Activated T-cell treated with anti-CD3 and anti-CD28 coated beads for 24 hours (primary cell): ENCODE data around the gene CCN5.
"Not testable (repeated sequence)": the region's sequence is repeated elsewhere in the genome, so short reads cannot be mapped to it uniquely, and the experiment has no call there.

Source experiments
- DNase-seq: peaks from one replicate; pipeline ENCODE4 v3.0.0-alpha.2; 2020; ENCODE audit warnings: low read depth

The CCN5 gene, protein sequence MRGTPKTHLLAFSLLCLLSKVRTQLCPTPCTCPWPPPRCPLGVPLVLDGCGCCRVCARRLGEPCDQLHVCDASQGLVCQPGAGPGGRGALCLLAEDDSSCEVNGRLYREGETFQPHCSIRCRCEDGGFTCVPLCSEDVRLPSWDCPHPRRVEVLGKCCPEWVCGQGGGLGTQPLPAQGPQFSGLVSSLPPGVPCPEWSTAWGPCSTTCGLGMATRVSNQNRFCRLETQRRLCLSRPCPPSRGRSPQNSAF

DNA sequence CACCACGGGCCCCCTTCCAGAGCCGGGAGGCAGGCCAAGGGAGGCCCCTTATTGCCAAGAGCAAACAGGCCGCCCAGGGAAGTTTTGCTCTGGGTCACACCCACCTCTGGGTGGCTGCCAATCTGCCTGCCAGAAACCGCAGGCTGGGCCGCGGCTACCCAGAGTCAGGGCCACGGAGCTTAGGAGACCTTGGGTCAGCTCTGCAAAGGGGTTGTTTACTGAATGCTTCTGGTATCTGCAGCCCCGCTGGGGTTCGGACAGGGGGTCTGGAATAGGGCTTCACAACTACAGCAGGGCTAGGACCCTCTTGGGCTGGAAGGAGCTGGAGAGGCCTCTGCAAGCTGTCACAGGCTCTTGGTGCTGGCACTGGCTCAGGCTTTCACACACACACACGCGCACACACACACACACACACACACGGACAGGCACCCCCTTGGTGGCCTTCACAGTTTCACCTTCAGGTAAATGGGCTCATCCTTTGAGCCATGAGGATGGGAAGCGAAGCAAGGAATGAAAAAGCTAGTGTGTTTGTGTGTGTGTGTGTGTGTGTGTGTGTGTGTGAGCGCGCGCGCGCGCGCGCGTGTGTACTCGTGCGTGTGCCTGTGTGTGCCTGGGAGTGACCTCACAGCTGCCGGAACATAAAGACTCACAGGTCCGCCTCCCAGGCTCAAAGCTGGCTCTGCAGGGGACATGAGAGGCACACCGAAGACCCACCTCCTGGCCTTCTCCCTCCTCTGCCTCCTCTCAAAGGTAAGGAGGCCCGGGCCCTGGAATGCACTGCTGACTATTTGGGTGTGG, at the start of gene CCN5:
TSS of gene CCN5 (plus strand) at position 669 of the 798 bp plus-strand sequence. CDS start at position 691, 22 bp downstream.
- no peak for DNase-seq

DNA sequence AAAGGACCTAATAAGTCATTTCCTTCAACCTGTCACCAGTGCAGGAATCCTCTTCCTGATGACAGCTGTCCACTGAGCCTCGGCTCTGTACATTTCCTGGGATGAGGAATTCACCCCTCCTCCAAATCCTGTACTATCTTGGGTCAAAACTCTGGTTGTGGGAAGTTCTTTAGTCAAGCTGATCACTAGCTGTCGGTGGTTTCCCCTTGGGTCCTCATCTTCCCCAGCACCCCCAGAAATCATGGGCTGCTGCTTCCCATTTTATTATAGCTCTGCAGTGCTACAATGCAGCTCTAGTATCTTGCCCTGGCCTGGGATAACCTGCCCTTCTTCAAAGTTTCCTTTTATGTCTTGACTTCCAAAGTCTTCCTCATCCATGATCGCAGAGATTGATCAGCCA, 49.1 kb upstream of the CCN5 start:
- no peak for DNase-seq

DNA sequence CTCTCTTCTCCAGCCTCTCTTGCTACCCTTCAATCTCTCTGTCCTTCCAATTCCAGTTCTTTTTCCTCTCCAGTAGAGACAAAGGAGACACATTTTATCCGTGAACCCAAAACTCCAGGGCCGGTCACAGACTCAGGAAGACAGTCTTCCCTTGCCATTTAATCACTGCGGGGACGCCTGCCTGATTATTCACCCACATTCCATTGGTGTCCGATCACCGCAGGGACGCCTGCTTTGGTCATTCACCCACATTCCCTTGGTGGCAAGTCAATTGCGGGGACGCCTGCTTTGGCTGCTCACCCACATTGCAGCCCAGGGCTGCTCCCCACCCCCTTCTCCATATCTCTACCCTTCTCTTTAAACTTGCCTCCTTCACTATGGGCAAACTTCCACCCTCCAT, 44.3 kb upstream of the CCN5 start:
- DNase-seq, result not testable (repeated sequence)

DNA sequence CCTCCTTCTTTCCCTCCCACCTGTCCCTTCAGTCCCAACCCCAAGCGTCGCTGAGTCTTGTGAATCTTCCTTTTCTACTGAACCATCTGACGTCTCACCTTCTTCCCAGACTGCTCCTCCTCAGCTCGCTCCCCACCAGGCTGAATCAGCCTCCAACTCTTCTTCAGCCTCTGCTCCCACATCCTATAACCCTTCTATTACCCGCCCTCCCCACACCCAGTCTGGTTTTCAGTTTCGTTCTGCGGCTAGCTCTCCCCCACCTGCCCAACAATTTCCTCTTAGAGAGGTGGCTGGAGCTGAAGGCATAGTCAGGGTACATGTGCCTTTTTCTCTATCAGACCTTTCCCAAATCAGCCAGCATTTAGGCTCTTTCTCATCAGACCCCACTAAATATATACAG, 43.6 kb upstream of the CCN5 start:
- DNase-seq, result peak; percentile 52

DNA sequence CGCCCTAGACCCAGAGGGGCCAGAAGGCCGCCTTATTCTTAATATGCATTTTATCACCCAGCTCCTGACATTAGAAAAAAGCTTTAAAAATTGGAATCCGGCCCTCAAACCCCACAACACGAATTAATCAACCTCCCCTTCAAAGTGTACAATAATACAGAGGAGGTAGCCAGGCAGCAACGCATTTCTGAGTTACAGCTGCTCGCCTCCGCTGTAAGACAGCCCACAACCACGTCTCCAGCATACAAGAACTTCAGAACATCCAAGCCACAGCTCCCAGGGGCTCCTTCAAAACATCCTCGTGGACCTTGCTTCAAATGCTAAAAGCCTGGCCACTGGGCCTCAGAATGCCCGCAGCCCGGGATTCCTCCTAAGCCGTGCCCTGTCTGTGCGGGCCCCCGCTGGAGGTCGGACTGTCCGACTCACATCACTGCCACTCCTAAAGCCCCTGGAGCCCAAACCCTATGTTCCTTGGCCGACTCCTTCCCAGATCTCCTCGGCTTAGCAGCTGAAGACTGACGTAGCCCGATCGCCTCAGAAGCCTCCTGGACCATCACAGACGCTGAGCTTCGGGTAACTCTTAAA, 42.8 kb upstream of the CCN5 start:
- DNase-seq, result not testable (repeated sequence)

DNA sequence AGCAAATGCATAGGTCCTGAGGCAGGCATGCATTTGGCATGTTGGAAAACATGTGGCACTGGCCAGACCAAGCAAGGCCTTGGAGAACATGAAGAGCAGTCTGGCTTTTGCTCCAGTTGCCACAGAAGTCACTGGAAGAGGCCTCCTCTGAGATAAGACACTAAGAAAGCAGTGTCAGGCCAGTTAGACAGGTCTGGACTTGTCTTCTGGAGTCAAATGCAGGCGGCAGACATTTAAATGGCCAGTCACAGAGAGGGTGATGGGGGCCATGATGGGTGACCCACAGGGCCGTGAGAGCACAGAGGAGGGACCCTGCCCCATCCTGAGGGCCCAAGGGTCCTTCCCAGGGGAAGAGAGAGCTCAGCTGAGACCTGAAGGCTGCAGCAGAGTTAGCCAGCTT, 36.9 kb upstream of the CCN5 start:
- DNase-seq, result no peak

DNA sequence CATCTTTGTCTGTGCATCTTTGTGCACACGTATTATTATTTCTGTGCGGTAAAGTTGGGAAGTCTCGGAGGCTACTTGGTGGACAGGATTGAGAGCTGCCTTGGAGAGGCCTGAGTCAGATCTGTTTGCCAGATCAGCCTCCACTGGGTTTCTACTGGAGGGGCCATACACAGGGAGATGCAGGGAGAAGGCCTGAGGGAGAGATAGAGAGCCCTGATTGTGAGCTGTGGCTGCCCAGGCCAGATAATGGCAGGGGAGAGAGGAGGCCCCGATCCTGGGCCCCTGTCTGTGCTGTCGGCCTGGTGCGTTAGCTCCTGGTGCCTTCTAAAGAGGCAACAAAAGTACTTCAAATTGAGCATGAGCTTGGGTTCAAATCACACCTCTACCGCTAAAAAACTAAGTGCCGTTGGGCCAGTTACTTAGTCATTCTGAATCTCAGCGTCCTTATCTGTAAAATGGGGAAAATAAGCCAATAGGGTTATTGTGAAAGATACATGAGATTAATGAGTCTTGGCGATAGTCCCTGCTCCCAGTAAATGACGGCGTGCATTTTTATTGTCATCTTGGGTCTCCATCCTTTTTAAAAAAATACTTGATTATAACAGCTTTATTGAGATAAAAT, 36.1 kb upstream of the CCN5 start:
- no peak for DNase-seq

DNA sequence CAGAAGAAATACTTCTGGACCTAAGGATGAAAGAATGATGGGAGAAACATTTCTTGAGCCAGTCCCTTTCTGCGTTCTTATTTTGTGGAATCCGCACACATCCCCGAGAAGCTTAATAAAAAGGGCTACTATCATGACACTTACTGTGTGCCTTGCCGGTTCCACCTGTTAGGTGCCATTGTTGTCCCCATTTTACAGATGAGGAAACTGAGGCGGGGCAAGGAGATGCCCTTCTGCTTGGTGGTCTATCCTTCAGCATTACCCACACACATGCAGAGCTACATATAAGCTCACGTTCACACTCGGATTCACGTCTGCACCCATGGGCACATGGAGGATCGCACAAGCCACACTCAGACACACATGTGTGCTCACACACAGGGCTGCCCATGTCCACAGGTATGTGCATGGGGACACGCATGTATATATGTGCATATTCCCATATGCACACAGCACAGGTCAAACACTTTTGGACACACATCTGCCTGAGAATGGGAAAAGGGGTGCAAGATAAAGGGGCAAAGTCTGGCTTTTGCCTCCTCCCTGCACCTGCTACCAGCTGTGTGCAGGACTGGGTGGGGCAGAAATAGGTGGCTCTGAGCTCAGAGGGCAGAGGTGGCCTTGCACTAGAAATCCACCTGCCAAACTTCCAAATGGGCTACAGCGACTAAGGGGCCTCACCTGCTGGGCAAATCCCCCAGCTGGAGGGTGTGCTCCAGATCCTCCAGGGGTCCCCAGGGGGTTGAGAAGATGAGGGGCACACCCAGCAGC, 33.2 kb upstream of the CCN5 start:
- no peak for DNase-seq

DNA sequence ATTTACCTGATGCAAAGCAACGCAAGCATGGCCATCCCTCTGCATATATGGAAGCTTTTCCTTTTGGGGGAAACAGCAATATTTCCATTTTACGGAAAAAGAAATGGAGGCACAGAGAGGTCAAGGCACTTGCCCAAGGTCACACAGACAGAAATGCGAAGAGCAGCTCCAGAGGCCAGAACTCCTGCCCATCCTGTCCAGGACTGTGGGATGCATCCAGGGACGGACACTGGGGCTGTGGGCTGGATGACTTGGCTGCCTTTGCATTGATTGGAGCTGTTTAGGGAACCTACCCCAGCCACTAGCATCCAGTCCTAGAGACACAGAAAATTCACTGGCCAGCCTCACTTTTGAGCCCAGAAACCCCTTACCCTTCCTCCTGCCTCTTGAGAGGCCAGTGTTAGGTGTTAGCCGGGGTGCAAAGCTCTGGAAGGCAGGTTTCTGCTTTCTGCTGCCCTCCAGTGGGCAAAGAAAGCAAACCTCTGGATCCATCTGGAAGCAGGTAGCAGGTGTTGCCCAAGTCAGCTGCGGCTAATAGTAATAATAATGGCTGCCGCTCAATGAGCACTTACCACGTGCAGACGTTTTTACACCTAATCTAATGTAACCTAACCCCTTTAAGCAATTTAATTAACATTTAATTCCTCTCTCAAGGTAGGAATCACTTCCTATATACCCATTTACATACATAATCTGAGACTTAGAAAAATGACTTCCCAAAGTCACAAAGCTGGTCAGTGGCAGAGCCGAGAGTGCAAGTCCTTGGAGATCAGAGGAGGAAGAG, 31.7 kb upstream of the CCN5 start:
- peak; percentile 49 for DNase-seq

DNA sequence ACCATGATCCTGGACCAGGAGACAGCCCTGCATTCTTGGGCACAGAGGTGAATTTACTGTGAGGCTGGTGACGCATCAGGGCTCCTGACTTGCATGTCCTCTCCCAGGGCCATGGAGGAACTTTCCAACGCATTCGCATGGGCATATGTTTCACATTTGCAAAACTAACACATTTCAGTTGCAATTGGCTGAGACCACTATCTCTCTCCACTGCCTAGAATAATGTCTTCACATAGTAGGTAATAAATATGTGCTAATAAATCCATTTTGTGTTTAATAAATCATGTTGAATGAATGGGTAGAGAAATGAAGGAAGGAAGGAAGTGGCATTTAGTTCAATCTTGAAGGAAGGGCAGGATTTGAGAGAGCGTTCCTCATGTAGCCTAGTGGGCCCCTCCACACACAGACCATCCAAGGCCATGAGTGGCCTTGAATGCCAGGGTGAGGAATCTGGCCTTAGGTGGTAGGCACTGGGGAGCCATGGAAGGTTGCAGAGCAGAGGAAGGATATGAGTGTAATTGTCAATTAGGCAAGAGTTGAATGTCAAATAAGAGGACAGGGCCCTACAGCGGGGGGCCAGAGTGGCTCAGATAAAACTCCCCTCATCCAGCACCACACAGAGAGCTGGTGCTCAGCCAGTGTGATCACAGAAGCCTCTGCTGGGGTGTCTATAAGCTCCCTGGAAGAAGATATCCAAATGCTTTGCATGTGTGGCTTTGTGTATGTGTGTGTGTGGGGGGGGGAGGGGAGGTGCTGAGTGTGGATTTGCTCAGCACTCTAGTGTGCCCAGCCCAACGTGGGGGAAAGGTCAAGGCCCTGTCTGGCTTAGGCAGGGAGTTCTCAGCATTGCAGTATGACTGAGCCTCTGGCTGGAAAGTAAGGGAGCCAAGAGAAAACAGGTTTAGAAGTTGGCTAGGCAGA, 30.9 kb upstream of the CCN5 start:
- DNase-seq, result no peak

DNA sequence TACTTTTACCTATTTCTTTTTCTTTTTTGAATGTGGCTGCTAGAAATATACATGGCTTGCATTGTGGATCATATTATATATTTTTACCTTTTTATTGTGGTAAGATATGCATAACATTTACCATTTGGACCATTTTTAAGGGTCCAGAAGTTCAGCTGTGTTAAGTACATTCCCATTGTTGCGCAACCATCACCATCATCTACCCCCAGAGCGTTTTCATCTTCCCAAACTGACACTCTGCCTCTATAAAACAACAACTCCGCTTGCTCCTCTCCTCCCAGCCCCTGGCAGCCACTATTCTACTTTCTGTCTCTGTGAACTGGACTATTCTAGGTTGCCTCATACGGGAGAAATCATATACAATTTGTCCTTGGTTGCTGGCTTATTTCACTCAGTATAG, 28.2 kb upstream of the CCN5 start:
- DNase-seq, result no peak

DNA sequence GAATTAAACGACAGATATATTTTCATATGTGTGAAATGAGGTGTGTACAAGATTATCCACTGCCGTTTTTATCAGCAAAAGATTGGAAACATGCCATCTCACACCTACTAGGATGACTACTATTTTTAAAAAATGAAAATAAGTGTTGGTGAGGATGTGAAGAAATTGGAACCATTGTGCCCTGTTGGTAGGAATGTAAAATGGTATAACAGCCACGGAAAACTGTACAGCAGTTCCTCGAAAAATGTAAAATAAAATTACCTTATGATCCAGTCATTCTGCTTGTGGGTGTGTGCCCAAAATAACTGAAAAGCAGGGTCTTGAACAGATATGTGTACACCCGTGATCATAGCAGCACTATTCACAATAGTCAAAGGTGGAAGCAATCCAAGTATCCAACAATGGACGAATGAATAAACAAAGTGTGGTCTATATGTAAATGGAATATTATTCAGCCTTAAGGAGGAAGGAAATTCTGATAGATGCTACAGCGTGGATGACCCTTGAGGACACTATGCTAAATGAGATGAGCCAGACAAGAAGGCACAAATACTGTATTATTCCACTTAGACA, 27.0 kb upstream of the CCN5 start:
- DNase-seq, result no peak

DNA sequence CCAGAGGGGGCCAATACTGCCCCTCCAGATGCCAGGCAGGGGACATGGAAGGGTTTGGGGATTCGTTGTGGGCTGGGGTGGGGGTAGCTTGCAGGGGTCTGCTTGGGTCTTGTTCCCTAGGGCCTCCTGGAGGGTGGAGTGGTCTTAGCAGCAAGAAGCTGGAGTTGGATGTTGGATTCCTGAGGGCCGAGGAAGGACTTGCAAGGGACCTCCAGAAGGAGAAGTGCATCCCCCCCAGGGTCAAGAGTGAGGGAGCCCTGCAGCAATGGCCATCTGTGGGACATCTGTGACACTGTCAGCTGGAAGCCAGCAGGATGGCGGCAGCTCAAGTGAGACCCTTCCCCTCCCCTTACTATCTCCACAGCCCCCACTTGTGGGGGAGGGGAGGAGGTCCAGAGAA, 25.4 kb upstream of the CCN5 start:
- DNase-seq, result no peak

DNA sequence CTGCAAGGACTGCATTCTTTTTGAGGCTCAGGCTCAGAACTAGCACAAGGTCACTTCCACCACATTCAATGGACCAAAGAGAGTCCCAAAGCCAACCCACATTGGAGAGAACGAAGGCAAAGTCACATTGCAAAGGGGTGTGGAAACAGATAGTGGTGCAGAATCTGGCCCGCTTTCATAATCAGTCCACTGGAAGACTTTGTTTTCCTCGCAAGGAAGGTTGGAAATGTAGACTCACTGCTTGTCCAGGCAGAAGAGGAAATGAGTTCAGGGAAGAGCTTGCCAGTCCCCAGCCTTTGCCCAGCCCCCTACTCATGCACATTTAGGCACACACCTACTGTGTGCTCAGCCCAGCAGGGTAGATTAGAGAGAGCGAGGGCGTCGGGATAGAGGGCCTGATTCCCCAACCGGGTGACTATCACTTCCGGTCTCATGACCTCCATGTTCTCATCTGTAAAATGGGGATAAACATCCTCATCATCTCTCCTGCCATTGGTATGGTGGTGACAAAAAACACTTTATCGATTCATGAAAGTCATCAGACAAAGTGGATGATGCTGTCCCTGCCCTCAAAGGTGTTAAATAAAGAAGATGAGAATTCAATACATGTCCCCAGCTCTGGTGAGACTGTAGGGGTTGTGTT, 24.3 kb upstream of the CCN5 start:
- no peak for DNase-seq

DNA sequence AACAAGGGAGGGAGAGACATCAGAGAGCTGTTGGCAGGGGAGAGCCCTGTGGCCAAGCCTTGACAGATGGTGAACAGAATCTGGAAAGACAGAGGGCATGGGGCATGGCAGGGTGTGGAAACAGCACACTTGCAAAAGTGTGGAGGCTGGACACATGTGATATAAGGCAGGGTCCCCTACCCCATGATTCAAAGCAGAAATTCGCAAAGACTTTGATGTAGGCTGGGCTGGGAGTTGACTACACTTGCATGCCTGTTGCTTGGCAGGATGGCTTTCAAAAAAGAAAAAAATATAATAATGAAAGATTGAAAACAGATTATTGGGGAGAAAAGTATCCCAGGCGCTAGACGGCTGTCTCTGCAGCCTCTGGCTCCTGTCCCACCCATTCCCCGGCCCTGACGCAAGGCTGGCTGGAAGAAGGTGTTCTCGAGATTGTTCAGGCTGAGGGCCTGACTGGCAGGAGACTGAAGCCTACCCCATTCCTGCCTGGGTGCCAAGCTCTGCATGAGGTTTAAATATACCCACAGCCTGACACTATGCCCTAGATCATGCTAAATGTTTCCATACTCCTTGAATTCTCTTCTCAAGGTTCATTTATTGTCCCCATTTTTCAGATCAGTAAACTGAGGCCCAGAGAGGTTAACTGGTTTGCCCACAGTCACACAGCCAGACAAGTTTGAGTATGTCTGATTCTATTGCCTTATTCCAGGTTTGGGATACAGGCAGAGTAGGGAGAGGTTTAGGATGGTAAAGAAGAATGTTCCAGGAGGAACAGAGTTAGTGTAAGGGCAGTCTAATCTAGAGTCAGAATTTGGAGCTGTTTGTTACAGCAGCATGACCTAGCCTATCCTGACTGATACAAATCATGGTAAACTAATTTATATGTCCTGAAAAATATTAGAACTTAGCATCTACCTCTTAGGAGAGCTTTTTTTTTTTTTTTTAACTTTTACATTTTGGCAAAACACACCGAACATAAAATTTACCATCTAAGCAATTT, 23.4 kb upstream of the CCN5 start:
- no peak for DNase-seq

DNA sequence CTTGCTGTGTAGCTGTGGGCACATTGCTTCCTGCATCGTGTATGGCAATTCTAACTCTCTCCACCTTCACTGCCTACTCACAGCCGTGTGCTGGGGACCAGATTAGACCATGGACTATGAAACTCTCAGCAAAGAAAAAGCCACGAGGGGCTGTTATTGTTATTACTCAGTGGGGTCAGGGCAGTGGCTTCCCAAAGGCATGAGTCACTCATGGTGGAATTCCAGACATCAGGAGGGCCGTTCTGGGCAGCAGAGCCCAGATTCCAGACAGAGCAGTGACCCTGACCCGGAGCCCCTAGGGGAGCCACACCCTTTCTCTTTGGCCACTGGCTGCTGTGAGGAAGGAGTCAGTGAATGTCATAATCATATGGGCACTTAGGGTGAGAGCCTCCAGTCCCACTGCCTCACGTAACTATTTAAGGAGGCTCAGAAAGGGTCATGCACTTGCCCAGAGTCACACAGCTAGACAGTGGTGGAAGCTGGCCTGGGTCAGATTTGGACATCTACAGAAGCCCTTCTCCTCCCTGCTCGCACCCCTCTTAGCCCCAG, 22.2 kb upstream of the CCN5 start:
- DNase-seq, result no peak

DNA sequence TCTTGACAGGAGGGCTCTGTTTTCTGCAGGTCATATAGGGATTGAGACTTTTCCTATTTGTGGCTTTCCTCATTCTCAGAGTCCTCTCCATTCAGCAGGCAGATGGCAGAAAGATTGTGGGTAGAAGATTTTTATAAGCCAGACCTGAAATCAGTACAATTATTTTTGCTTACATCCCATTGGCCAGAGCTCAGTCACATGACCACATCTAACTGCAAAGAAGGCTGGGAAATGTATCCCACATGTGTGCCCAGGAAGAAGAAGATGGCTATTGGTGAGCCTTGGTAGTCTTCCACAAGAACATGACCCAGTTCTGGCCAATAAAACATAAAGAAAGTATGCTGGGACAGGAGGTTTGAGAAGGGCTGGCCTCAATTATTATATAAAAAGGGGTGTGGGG, 21.5 kb upstream of the CCN5 start:
- no peak for DNase-seq

DNA sequence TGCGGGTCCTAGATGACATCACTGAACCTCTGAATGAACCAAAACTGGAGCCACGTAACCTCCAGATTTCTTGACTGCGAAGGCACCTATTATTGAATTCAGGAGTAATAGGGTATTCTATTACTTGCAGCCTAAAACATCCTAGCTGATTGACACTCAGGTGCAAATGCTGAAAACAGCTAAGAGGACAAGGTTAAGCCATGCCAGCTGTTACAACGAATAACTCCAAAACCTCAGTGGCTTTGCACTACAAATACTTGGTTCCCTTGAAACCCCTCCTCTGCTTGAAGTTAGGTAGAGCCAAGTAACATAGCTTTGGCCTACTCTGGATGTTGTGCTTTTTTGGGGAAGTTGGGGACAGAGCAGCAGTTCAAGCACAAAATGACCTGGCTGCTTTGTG, 21.0 kb upstream of the CCN5 start:
- no peak for DNase-seq
